ENCODE data around the gene PFN3. TPM values are rescaled to one million over a fixed set of nuclear protein-coding genes. Genes with fewer than 3 reads are reported as not detected.

Gene PFN3
- total and polyA plus RNA-seq, 8 donors: not detected

- DNase-seq: peak; percentile 74 to 92 (median 83)
- intact Hi-C loops (cut with DNase I): no loop called here
- Histone ChIP-seq H3K4me3 (peak overlapping the region in 3 of 4 donors; percentile 46 to 70 (median 65)), H3K27ac (peak overlapping the region in 1 of 4 donors; percentile 8), H3K9me3 (no peaks in the 10 kb centered on the region), H3K27me3 (peaks cover 0 to 8% (median 0%) of the 10 kb centered on the region in 4 donors), H3K36me3 (no peaks in the 10 kb centered on the region), H3K4me1 (peaks cover 4 to 14% (median 8%) of the 10 kb centered on the region in 3 donors)
- TF ChIP-seq, protein P1, sequence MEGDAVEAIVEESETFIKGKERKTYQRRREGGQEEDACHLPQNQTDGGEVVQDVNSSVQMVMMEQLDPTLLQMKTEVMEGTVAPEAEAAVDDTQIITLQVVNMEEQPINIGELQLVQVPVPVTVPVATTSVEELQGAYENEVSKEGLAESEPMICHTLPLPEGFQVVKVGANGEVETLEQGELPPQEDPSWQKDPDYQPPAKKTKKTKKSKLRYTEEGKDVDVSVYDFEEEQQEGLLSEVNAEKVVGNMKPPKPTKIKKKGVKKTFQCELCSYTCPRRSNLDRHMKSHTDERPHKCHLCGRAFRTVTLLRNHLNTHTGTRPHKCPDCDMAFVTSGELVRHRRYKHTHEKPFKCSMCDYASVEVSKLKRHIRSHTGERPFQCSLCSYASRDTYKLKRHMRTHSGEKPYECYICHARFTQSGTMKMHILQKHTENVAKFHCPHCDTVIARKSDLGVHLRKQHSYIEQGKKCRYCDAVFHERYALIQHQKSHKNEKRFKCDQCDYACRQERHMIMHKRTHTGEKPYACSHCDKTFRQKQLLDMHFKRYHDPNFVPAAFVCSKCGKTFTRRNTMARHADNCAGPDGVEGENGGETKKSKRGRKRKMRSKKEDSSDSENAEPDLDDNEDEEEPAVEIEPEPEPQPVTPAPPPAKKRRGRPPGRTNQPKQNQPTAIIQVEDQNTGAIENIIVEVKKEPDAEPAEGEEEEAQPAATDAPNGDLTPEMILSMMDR (IDR thresholded peaks at IDR 0.05): peak in 3 of 4 donors; percentile 10 to 22 (median 18)
- WGBS, 2 donors: 6% methylated on average over 49 of the region's 49 CpGs
- ATAC-seq: peak; percentile 69 to 78 (median 74)
- no peak for FAIRE-seq
Measured at GRCh38 chr5:177402271-177403043, 2.0 kb upstream of the PFN3 start.

DNA sequence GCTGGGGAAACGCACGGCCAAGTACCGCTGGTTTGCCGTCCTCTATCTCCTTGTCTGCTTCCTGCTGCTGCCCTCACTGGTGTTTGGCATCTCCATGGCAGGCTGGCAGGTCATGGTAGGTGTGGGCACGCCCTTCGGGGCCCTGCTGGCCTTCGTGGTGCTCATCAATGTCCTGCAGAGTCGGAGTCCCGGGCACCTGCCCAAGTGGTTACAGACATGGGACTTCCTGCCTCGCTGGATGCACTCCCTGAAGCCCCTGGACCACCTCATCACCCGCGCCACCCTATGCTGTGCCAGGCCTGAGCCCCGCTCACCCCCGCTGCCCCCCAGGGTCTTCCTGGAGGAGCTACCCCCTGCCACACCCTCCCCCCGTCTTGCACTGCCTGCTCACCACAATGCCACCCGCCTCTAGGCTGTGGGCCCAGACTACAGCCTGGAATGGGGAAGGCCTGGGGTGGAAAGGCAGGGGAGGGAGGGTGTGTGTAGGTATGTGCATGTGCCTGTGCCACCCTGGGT, 2.5 kb downstream of the PFN3 start:
- Histone ChIP-seq H3K4me3 (no peak overlapping the region), H3K4me1 (peaks cover 0 to 3% (median 2%) of the 10 kb centered on the region in 3 donors), H3K36me3 (no peaks in the 10 kb centered on the region), H3K9me3 (no peaks in the 10 kb centered on the region), H3K27ac (no peak overlapping the region), H3K27me3 (peaks cover 0 to 8% (median 0%) of the 10 kb centered on the region in 4 donors)
- no peak for ATAC-seq
- no peak for FAIRE-seq
- intact Hi-C loops (cut with DNase I): loop anchor here in 1 of 3 donors (5.0 kb wide), 1 partner anchor 114 kb away; no protein-coding TSS in a partner anchor
- peak in 1 of 6 donors; percentile 71 for DNase-seq
- TF ChIP-seq, protein P1 (IDR thresholded peaks at IDR 0.05): no peak
- WGBS, 2 donors: 72 to 85% methylated on average over 16 of the region's 16 CpGs

DNA sequence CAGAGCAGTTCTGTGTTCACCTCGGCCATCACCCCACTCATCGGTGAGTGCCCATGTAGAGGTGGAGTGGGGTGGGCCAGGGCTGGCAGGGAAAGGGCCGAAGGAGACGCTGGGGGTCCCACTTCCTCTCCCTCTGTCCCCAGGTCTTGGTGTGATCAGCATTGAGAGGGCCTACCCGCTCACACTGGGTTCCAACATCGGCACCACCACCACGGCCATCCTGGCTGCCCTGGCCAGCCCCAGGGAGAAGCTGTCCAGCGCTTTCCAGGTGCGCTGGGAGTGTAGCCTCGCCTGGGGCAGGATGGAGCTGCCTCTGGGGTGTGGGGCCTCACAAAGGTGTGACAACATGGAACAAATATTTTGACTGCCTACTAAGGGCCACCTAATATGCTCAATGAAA, 3.7 kb downstream of the PFN3 start:
- Histone ChIP-seq H3K27ac (no peak overlapping the region), H3K4me1 (no peaks in the 10 kb centered on the region), H3K36me3 (no peaks in the 10 kb centered on the region), H3K9me3 (no peaks in the 10 kb centered on the region), H3K4me3 (no peak overlapping the region), H3K27me3 (peaks cover 0 to 8% (median 0%) of the 10 kb centered on the region in 4 donors)
- ATAC-seq: no peak
- intact Hi-C loops (cut with DNase I): loop anchor here in 1 of 3 donors (5.0 kb wide), 1 partner anchor 115 kb away; no protein-coding TSS in a partner anchor
- WGBS, 2 donors: 73 to 76% methylated on average over 10 of the region's 10 CpGs
- no peak for DNase-seq
- TF ChIP-seq, protein P1 (IDR thresholded peaks at IDR 0.05): no peak
- FAIRE-seq: no peak

- Histone ChIP-seq H3K4me1 (no peaks in the 10 kb centered on the region), H3K36me3 (no peaks in the 10 kb centered on the region), H3K27me3 (peaks cover 0 to 8% (median 0%) of the 10 kb centered on the region in 4 donors), H3K27ac (no peak overlapping the region), H3K4me3 (no peak overlapping the region), H3K9me3 (no peaks in the 10 kb centered on the region)
- DNase-seq (no peak), ATAC-seq (no peak), FAIRE-seq (no peak)
- 39 to 50% methylated on average over 8 of the region's 8 CpGs for WGBS, 2 donors
- TF ChIP-seq, protein P1 (IDR thresholded peaks at IDR 0.05): no peak
- intact Hi-C loops (cut with DNase I): loop anchor here in 1 of 3 donors (5.0 kb wide), 1 partner anchor 116 kb away; no protein-coding TSS in a partner anchor
Measured at GRCh38 chr5:177396078-177396477, 4.4 kb downstream of the PFN3 start.

Data from pancreas (tissue), 10 donors.